Lower lobe of right lung (tissue), 2 donors: ENCODE results near the gene CCDC127. TPM values are rescaled to one million over a fixed set of nuclear protein-coding genes. Genes with fewer than 3 reads are reported as not detected.

ENCODE experiments used
- ATAC-seq, 2 donors: fragments of 200-7000 bp; cut with Tn5 transposase; one replicate each; pipeline ENCODE4 v1.9.1; 2020 to 2022; ENCODE audit warnings: mild to moderate bottlenecking in 2 of 2, moderate library complexity in 2 of 2
- DNase-seq: peaks from one replicate; pipeline ENCODE4 v3.0.0-alpha.2; 2020
- H3K27ac ChIP-seq: fragments of 200-600 bp; one replicate; pipeline ENCODE4 v1.8.0; 2022
- H3K27me3 ChIP-seq: fragments of 200-600 bp; one replicate; pipeline ENCODE4 v1.8.0; 2022; ENCODE audit warnings: low read depth
- H3K36me3 ChIP-seq: fragments of 200-600 bp; one replicate; pipeline ENCODE4 v1.8.0; 2022; ENCODE audit warnings: mild to moderate bottlenecking
- H3K4me1 ChIP-seq: fragments of 200-600 bp; one replicate; pipeline ENCODE4 v1.8.0; 2022
- H3K4me3 ChIP-seq: fragments of 200-600 bp; one replicate; pipeline ENCODE4 v1.8.0; 2022; ENCODE audit warnings: mild to moderate bottlenecking
- H3K9me3 ChIP-seq: fragments of 200-600 bp; one replicate; pipeline ENCODE4 v1.8.0; 2022
- intact Hi-C: fragments of 100-400 bp; cut with DNase I; formaldehyde crosslinking; loops from one replicate; pipeline ENCODE4 v1.11.0; 2022
- total RNA-seq: library from RNA; stranded (reverse); fragmentation: NEBNext Ultra II Directional; extraction: Animal tissue kit (Norgen Biotek cat#: 25700); gene quantifications from one replicate; pipeline ENCODE4 v1.2.1, GENCODE V29; 2021
- TF ChIP-seq, protein P1 (sequence below): fragments of 200-600 bp; IDR thresholded peaks from one replicate; pipeline ENCODE4 v1.8.0; 2022; ENCODE audit warnings: antibody characterized with exemption, mild to moderate bottlenecking
- donor health status: DM: no; HTN: yes; CAD: no; lungs with severe emphysema.

The CCDC127 gene
- total RNA-seq, 1 donor from 2014 or later, result 4.9 TPM

DNA sequence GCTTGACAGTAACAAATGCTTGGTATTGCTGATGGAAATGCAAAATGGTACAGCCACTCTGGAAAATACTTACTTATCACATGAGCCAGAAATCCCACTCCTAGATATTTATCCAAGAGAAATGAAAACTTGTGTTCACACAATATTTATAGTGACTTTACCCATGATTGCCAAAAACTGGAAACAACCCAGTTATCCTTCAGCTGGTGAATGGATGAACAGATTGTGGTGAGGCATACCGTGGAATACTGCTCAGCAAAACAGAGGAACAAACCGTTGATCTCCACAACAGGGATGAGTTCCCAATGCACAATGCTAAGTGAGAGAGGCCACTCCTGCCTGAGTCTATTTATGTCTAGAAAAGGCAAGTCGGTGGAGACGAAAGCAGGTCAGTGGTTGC lies 67.2 kb downstream of the CCDC127 start:
- intact Hi-C loops, result no loop called here
- H3K9me3 ChIP-seq, result peaks cover 14% of the 10 kb centered on the region
- no peak overlapping the region for H3K4me3 ChIP-seq
- no peaks in the 10 kb centered on the region for H3K27me3 ChIP-seq
- no peak for DNase-seq
- no peaks in the 10 kb centered on the region for H3K4me1 ChIP-seq
- TF ChIP-seq, protein P1, sequence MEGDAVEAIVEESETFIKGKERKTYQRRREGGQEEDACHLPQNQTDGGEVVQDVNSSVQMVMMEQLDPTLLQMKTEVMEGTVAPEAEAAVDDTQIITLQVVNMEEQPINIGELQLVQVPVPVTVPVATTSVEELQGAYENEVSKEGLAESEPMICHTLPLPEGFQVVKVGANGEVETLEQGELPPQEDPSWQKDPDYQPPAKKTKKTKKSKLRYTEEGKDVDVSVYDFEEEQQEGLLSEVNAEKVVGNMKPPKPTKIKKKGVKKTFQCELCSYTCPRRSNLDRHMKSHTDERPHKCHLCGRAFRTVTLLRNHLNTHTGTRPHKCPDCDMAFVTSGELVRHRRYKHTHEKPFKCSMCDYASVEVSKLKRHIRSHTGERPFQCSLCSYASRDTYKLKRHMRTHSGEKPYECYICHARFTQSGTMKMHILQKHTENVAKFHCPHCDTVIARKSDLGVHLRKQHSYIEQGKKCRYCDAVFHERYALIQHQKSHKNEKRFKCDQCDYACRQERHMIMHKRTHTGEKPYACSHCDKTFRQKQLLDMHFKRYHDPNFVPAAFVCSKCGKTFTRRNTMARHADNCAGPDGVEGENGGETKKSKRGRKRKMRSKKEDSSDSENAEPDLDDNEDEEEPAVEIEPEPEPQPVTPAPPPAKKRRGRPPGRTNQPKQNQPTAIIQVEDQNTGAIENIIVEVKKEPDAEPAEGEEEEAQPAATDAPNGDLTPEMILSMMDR, result no peak
- H3K27ac ChIP-seq, result no peak overlapping the region
- ATAC-seq, result no peak
- H3K36me3 ChIP-seq, result no peaks in the 10 kb centered on the region

DNA sequence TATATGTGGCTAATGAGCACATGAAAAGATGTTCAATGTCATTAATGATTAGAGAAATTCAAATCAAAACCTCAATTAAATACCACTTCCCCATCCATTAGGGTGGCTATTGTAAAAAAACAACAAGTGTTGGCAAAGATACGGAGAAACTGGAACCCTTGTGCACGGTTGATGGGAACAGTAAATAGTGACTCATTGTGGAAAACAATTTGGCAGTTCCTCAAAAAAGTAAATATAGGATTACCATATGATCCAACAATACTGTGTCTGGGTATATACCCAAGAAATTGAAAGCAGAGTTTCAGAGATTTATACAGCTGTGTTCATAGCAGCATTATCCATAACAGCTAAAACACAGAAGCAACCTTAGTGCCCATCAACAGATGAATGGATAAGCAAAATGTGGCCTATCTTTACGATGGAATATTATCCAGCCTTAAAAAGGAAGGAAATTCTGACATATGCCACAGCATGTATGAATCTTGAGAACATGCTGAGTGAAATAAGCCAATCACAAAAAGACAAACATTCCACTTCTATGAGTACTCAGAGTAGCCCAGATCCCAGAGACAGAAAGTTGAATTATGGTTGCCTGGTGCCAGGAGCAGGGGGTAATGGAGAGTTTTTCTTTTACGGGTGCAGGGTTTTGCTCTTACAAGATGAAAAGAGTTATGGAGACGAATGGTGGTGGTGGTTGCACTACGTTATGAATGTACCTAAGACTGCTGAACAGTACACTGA lies 68.0 kb downstream of the CCDC127 start:
- H3K4me3 ChIP-seq, result no peak overlapping the region
- no peak for DNase-seq
- no peaks in the 10 kb centered on the region for H3K27me3 ChIP-seq
- intact Hi-C loops, result no loop called here
- H3K36me3 ChIP-seq, result no peaks in the 10 kb centered on the region
- H3K27ac ChIP-seq, result no peak overlapping the region
- no peaks in the 10 kb centered on the region for H3K4me1 ChIP-seq
- peaks cover 14% of the 10 kb centered on the region for H3K9me3 ChIP-seq
- no peak for ATAC-seq
- TF ChIP-seq, protein P1, result no peak

DNA sequence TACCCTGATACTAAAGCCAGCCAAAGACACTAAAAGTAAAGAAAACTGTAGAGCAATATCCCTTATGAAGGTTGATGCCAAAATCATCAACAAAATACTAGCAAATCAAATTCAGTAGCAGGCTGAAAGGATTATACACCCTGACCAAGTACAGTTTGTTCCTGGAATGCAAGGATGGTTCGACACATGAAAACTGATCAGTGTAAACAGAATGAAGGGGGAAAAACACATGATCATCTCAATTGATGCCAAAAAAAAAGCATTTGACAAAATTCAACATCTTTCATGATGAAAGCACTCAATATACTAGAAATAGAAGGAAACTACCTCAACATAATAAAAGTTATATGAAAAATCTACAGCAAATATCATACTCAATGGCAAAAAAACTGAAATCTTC lies 70.2 kb downstream of the CCDC127 start:
- TF ChIP-seq, protein P1, result no peak
- intact Hi-C loops, result no loop called here
- no peaks in the 10 kb centered on the region for H3K36me3 ChIP-seq

More for the DNA sequence above, 70.2 kb downstream of the CCDC127 start:
- H3K4me3 ChIP-seq, result no peak overlapping the region
- DNase-seq (no peak), ATAC-seq (no peak)
- H3K27me3 ChIP-seq, result no peaks in the 10 kb centered on the region
- peaks cover 14% of the 10 kb centered on the region for H3K9me3 ChIP-seq
- no peak overlapping the region for H3K27ac ChIP-seq
- no peaks in the 10 kb centered on the region for H3K4me1 ChIP-seq

Other genes with a start within 250 kb of the CCDC127 start
- 2.7 TPM for gene PLEKHG4B, start 126.0 kb downstream of the CCDC127 start, total RNA-seq
- not detected for gene LRRC14B, start 26.7 kb downstream of the CCDC127 start, total RNA-seq
- 89.6 TPM for gene SDHA, start 167 bp upstream of the CCDC127 start, total RNA-seq
- 75.9 TPM for gene PDCD6, start 53.5 kb upstream of the CCDC127 start, total RNA-seq
- 8.4 TPM for gene AHRR, start 103.6 kb upstream of the CCDC127 start, total RNA-seq
- gene EXOC3, start 225.0 kb upstream of the CCDC127 start, total RNA-seq, result 58.9 TPM